Measurements from ENCODE around the gene NINJ2.

NINJ2 gene

GRCh38 chr12:623865-624372 lies 39.3 kb downstream of the NINJ2 start:
- H3K9me3 ChIP-seq (ENCODE audit: insufficient read depth, low read depth, low read length): no peaks in the 10 kb centered on the region

GRCh38 chr12:623172-623864 lies 39.9 kb downstream of the NINJ2 start:
- Histone ChIP-seq H2AFZ (ENCODE audit: low read length) (peak overlapping the region; percentile 37), H3K79me2 (ENCODE audit: insufficient read depth, low read length) (no peaks in the 10 kb centered on the region), H3K4me3 (ENCODE audit: low read length, poor library complexity, severe bottlenecking) (no peak overlapping the region), H3K27me3 (ENCODE audit: insufficient read depth, low read length, poor library complexity, severe bottlenecking) (no peaks in the 10 kb centered on the region), H3F3A (ENCODE audit: low read depth) (no peaks in the 10 kb centered on the region), H4K20me1 (ENCODE audit: insufficient read depth, low read length, poor library complexity, severe bottlenecking) (no peaks in the 10 kb centered on the region), H3K36me3 (ENCODE audit: insufficient read depth, low read length) (no peaks in the 10 kb centered on the region), H3K9ac (ENCODE audit: low read depth, low read length, poor library complexity, severe bottlenecking) (peak overlapping the region; percentile 52), H3K4me1 (ENCODE audit: insufficient read depth, low read length, poor library complexity, severe bottlenecking) (peaks cover 50% of the 10 kb centered on the region), H3K4me2 (ENCODE audit: low read depth, low read length, poor library complexity, severe bottlenecking) (no peak overlapping the region), H3K9me3 (ENCODE audit: insufficient read depth, low read depth, low read length) (no peaks in the 10 kb centered on the region), H3K9me2 (replicated peaks; ENCODE audit: low read depth, low read length) (no peaks in the 10 kb centered on the region)
- TF ChIP-seq CTCF (conservative IDR thresholded peaks at IDR 0.05; ENCODE audit: low read length): no peak

More at GRCh38 chr12:623865-624372, 39.3 kb downstream of the NINJ2 start:
- H3K4me1 ChIP-seq (ENCODE audit: insufficient read depth, low read length, poor library complexity, severe bottlenecking): peaks cover 50% of the 10 kb centered on the region
- no peak overlapping the region for H3K9ac ChIP-seq (ENCODE audit: low read depth, low read length, poor library complexity, severe bottlenecking)
- H3K79me2 ChIP-seq (ENCODE audit: insufficient read depth, low read length): no peaks in the 10 kb centered on the region
- H2AFZ ChIP-seq (ENCODE audit: low read length): no peak overlapping the region
- H3K4me2 ChIP-seq (ENCODE audit: low read depth, low read length, poor library complexity, severe bottlenecking): no peak overlapping the region
- no peak for TF ChIP-seq EZH2phosphoT487 (IDR thresholded peaks at IDR 0.05; ENCODE audit: borderline replicate concordance)
- no peak for TF ChIP-seq CTCF (conservative IDR thresholded peaks at IDR 0.05; ENCODE audit: low read length)
- no peak overlapping the region for H3K4me3 ChIP-seq (ENCODE audit: low read length, poor library complexity, severe bottlenecking)
- H3K9me2 ChIP-seq (replicated peaks; ENCODE audit: low read depth, low read length): no peaks in the 10 kb centered on the region
- no peaks in the 10 kb centered on the region for H3K36me3 ChIP-seq (ENCODE audit: insufficient read depth, low read length)
- H3F3A ChIP-seq (ENCODE audit: low read depth): no peaks in the 10 kb centered on the region
- H3K27me3 ChIP-seq (ENCODE audit: insufficient read depth, low read length, poor library complexity, severe bottlenecking): no peaks in the 10 kb centered on the region
- H4K20me1 ChIP-seq (ENCODE audit: insufficient read depth, low read length, poor library complexity, severe bottlenecking): no peaks in the 10 kb centered on the region

- no peak for TF ChIP-seq EZH2phosphoT487 (IDR thresholded peaks at IDR 0.05; ENCODE audit: borderline replicate concordance)
- TF ChIP-seq CTCF (conservative IDR thresholded peaks at IDR 0.05; ENCODE audit: low read length): no peak
- H3K4me1 ChIP-seq (ENCODE audit: insufficient read depth, low read length, poor library complexity, severe bottlenecking): peaks cover 50% of the 10 kb centered on the region
- no peaks in the 10 kb centered on the region for H3K36me3 ChIP-seq (ENCODE audit: insufficient read depth, low read length)
- H3K9me3 ChIP-seq (ENCODE audit: insufficient read depth, low read depth, low read length): no peaks in the 10 kb centered on the region
- no peaks in the 10 kb centered on the region for H3K79me2 ChIP-seq (ENCODE audit: insufficient read depth, low read length)
- H3K4me3 ChIP-seq (ENCODE audit: low read length, poor library complexity, severe bottlenecking): no peak overlapping the region
- H4K20me1 ChIP-seq (ENCODE audit: insufficient read depth, low read length, poor library complexity, severe bottlenecking): no peaks in the 10 kb centered on the region
- no peak overlapping the region; the same call in 1 of the 2 replicates for H2AFZ ChIP-seq (ENCODE audit: low read length)
- peak overlapping the region; percentile 38 for H3K4me2 ChIP-seq (ENCODE audit: low read depth, low read length, poor library complexity, severe bottlenecking)
- H3F3A ChIP-seq (ENCODE audit: low read depth): no peaks in the 10 kb centered on the region
- peak overlapping the region; percentile 52 for H3K9ac ChIP-seq (ENCODE audit: low read depth, low read length, poor library complexity, severe bottlenecking)
- H3K27me3 ChIP-seq (ENCODE audit: insufficient read depth, low read length, poor library complexity, severe bottlenecking): no peaks in the 10 kb centered on the region
- H3K9me2 ChIP-seq (replicated peaks; ENCODE audit: low read depth, low read length): no peaks in the 10 kb centered on the region
These were observed 40.8 kb downstream of the NINJ2 start for GRCh38 chr12:622416-622815.
